ENCODE data around the gene ELFN2. TPM values are rescaled to one million over a fixed set of nuclear protein-coding genes. Genes with fewer than 3 reads are reported as not detected.

Gene ELFN2
- total and polyA plus RNA-seq, 2 of the 13 experiments (the other 11 are each of a cell fraction or from before 2014, with no cell fraction given), result 0.01 TPM; not detected in 1

DNA sequence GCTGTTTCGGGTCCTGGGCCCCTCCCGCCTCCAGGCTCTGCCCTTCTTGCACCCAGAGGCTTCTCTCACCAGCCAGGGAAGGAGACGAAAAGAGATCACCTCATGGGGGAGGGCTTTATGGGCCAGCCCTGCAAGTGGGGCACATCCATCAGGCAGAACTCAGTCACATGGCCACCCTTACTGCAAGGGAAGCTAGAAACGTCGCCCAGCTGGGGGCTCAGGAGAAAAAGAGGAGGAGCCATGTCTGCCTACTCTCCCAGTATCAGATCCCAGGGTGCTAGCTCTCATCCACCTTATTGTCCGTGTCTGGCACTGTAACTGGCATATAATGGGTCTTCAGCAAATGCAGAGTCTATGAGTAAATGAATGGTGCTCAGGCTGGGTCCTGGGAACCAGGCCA lies 34.7 kb upstream of the ELFN2 start:
- DNase-seq (ENCODE audit: low spot score), result no peak
- TF ChIP-seq STAG1 (CRISPR knock-in tag; IDR thresholded peaks at IDR 0.05), result no peak
- no peak for TF ChIP-seq NCOR1 (IDR thresholded peaks at IDR 0.05; ENCODE audit: borderline replicate concordance, low read length)
- no peak for TF ChIP-seq AGO2 (optimal IDR thresholded peaks at IDR 0.05; ENCODE audit: low read depth, low read length)
- no peak for TF ChIP-seq SRSF1 (optimal IDR thresholded peaks at IDR 0.05; ENCODE audit: low read depth, low read length)
- TF ChIP-seq, protein P1, sequence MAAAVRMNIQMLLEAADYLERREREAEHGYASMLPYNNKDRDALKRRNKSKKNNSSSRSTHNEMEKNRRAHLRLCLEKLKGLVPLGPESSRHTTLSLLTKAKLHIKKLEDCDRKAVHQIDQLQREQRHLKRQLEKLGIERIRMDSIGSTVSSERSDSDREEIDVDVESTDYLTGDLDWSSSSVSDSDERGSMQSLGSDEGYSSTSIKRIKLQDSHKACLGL (CRISPR knock-in tag; IDR thresholded peaks at IDR 0.05), result no peak
- no peak for TF ChIP-seq ZNF121 (CRISPR knock-in tag; IDR thresholded peaks at IDR 0.05)
- TF ChIP-seq TGIF2 (CRISPR knock-in tag; IDR thresholded peaks at IDR 0.05), result no peak
- no peak for TF ChIP-seq ZNF75D (CRISPR knock-in tag; IDR thresholded peaks at IDR 0.05; ENCODE audit: borderline replicate concordance)
- no peak for TF ChIP-seq U2AF2 (IDR thresholded peaks at IDR 0.05; ENCODE audit: low read depth, low read length)
- no peak for TF ChIP-seq PRMT3 (CRISPR knock-in tag; IDR thresholded peaks at IDR 0.05; ENCODE audit: borderline replicate concordance, low read depth)
- no peak for TF ChIP-seq ZNF772 (CRISPR knock-in tag; IDR thresholded peaks at IDR 0.05)
- TF ChIP-seq CAMTA2 (CRISPR knock-in tag; IDR thresholded peaks at IDR 0.05; ENCODE audit: borderline replicate concordance), result no peak
- TF ChIP-seq BORCS8-MEF2B (CRISPR knock-in tag; IDR thresholded peaks at IDR 0.05), result no peak
- no peak for TF ChIP-seq ZMAT3 (CRISPR knock-in tag; conservative IDR thresholded peaks at IDR 0.05)
- no peak for TF ChIP-seq BRCA1 (CRISPR knock-in tag; IDR thresholded peaks at IDR 0.05)
- TF ChIP-seq, protein P2, sequence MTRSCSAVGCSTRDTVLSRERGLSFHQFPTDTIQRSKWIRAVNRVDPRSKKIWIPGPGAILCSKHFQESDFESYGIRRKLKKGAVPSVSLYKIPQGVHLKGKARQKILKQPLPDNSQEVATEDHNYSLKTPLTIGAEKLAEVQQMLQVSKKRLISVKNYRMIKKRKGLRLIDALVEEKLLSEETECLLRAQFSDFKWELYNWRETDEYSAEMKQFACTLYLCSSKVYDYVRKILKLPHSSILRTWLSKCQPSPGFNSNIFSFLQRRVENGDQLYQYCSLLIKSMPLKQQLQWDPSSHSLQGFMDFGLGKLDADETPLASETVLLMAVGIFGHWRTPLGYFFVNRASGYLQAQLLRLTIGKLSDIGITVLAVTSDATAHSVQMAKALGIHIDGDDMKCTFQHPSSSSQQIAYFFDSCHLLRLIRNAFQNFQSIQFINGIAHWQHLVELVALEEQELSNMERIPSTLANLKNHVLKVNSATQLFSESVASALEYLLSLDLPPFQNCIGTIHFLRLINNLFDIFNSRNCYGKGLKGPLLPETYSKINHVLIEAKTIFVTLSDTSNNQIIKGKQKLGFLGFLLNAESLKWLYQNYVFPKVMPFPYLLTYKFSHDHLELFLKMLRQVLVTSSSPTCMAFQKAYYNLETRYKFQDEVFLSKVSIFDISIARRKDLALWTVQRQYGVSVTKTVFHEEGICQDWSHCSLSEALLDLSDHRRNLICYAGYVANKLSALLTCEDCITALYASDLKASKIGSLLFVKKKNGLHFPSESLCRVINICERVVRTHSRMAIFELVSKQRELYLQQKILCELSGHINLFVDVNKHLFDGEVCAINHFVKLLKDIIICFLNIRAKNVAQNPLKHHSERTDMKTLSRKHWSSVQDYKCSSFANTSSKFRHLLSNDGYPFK (CRISPR knock-in tag; IDR thresholded peaks at IDR 0.05; ENCODE audit: borderline replicate concordance), result no peak
- Histone ChIP-seq H2AFZ (ENCODE audit: low read length) (no peak overlapping the region), H3K4me3 (replicated peaks in 1 of 3; ENCODE audit: insufficient read depth in 1 of 3, low read depth in 2 of 3, low read length in 3 of 3) (no peak overlapping the region), H3K79me2 (ENCODE audit: insufficient read depth, low read length) (no peaks in the 10 kb centered on the region), H3K36me3 (replicated peaks in 1 of 2; ENCODE audit: control insufficient read depth in 1 of 2, insufficient read depth in 2 of 2, low read length in 2 of 2) (no peaks in the 10 kb centered on the region), H3K27ac (ENCODE audit: extremely low read length, insufficient read depth, low read length) (no peak overlapping the region), H3K9me3 (ENCODE audit: low read length) (no peaks in the 10 kb centered on the region), H3K4me2 (ENCODE audit: low read depth, low read length) (no peak overlapping the region), H4K20me1 (ENCODE audit: insufficient read depth, low read length) (peaks cover 4% of the 10 kb centered on the region; the same call in 1 of the 2 replicates), H3K27me3 (ENCODE audit: control insufficient read depth in 1 of 2, insufficient read depth in 2 of 2, low read length in 2 of 2) (peaks cover 0 to under 1% of the 10 kb centered on the region in 2 experiments; a peak in 3 of 5 replicates), H3K9ac (ENCODE audit: insufficient read depth, low read depth, low read length) (no peak overlapping the region), H3K4me1 (ENCODE audit: insufficient read depth, low read length) (no peaks in the 10 kb centered on the region)
- POLR2A ChIA-PET, result no interaction called here
- intact Hi-C loops (cut with micrococcal nuclease; ENCODE audit: unreplicated experiment), result no loop called here
- no peak for ATAC-seq
- no peak for FAIRE-seq
- no TSS peak for BruUV-seq (replicated peaks)
- WGBS (ENCODE audit: low lambda C conversion rate), result 0% methylated on average over 2 of the region's 6 CpGs
- in situ Hi-C loops (cut with HindIII; ENCODE audit: extremely low pct_ligation_motif_present, low pct_unique_long_range_greater_than_20kb), result no loop called here
- CTCF ChIA-PET (ENCODE audit: low intra/inter-chr PET ratio, low total read pairs), result no interaction called here

Measured in HepG2 (cell line).